Pulmonary artery endothelial cell (primary cell): Measurements from ENCODE around the gene MPZL2. TPM values are rescaled to one million over a fixed set of nuclear protein-coding genes. Genes with fewer than 3 reads are reported as not detected.

ENCODE experiments used
- DNase-seq: peaks from one replicate; pipeline ENCODE4 v3.0.0-alpha.2; 2011; ENCODE audit warnings: low read depth, low spot score
- total RNA-seq: library from RNA; depleted of rRNA; stranded (reverse); fragments of >200 nt; gene quantifications from 2 replicates; pipeline ENCODE4 v1.2.3, GENCODE V29; 2014

The MPZL2 gene
- total RNA-seq, 1 donor from 2014 or later = 116 TPM

DNA sequence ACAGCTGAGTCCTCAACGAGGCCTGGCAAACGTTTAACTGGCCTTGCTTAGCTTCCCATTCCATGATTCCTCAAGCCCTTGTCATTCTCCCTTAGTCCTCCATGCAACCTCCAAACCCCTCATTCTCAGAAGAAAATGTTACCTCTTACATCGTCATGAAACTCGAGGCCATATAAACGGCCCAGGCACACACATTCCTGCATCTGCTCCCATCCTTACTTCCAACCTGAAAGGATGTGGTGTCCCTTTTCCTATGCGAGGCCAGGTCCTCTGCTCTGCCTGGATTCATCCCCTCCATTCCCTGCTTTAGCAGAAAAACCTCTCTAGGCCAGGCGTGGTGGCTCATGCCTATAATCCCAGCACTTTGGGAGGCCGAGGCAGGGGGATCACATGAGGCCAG is 20.9 kb downstream of the MPZL2 start:
- no peak for DNase-seq

DNA sequence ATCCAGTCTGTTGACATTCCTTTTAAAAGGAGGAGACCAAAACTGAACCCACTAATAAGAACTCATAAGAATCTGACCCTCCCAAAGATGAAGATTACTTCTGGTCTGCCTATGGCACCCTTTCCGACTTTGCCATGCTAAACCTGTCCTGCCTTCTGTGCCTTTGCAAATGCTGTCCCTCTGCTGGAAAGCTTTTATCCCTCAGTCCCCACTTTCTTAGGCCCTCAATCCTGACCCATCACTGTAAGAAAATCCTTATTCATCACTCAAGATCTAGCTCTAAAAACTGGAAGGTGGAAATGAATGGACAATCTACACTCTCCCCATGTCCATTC is 22.4 kb downstream of the MPZL2 start:
- no peak for DNase-seq

DNA sequence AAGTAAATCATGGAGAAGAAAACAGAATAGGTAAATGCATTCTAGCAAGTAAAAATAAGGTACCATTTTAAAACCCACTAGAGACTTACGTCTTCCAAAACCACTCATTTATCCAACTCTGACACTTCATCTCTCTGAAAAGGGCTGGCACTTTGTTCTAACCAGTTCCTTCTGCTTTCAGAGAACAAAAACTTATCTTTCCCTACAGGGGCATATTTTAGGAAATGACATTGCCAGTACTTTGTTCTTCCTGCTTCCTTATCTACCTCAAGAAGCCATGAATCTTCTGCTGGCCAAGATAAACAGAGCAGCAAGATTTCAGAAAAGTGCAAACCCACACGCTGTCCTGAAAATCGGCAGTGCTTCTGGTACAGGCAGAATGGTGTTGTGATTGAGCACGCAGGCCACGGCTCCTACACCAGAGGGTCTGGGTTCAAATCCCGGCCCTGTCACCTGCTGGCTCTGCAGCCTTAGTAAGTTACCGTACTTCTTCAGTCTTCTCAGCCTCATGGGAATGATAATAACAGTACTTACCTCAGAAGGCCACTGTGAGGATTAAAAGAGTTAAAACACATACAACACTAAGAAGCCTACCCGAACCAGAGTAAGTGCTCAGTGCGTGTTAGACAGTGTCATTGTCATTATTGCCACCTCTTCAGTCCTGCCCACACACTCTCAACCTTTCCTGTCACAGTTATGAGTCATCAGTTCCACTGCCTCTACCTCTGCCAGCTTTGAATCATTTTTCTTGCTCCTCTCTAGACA is 22.9 kb downstream of the MPZL2 start:
- DNase-seq = peak; percentile 85

DNA sequence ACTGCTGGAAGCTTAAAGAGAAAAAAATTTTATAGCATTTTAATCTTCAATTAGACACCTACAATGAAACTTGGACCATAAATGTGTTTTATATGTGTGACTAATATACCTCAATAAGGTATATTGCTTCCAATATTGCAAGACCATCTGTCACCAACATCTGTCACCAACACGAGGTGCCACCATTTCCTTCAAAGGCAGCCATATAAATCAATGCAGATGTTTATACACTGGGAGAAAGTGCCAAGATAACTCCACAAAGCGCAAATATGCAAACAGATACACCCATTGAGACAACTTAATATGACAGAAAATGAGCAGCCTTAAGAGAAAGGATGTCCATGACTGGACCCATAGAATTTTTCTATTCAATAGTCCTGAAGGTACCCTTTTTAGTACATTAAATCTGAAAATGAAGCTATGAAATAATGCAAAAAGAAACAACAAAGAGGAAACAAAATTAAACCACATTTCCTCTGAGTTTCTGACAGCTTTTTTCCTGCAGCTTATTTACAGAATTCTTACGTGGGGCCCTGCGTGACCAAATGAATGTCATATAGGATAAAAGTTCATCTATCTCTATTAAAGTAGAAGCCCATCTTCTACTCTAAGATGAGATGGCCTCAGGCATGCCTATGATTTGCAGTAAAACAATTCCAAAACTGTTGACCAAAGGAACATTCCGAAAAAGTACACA is 24.4 kb downstream of the MPZL2 start:
- DNase-seq = no peak

DNA sequence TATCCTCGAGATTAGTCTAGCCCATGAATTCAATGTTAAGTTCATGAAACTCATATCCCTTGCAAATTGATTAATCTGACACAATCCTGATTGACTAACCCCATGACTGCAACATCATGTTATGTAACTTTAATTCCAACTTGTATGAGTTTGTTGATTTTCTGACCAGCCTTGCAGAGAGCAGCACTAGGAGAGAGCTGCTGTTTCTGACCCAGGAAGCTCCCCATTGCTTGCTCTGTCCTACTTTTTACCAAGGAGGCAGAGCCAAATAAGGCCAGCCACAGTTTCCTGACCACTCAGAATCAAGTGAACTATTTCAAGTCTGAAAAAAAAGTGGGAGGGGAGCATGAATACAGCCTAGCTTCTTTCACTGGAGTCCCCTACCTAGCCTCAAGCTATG is 25.2 kb downstream of the MPZL2 start:
- no peak for DNase-seq

DNA sequence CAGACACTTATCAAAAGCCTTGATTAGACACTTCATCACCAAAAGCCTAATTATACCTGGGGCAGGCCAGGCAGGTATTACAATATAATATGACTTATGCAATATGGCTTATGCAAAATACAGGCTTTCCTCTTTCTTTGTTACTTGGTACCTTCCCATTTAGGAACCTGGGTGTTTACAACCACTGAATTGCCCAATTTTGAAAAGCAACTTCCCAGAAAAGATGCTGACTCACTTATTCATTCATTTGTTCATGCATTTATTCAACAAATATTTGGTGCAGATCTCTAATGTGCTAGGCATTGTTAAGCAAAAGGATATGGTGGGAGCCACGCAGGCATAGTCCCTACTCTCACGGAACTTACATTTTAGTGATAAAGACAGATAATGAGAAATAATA is 25.7 kb downstream of the MPZL2 start:
- DNase-seq = no peak

DNA sequence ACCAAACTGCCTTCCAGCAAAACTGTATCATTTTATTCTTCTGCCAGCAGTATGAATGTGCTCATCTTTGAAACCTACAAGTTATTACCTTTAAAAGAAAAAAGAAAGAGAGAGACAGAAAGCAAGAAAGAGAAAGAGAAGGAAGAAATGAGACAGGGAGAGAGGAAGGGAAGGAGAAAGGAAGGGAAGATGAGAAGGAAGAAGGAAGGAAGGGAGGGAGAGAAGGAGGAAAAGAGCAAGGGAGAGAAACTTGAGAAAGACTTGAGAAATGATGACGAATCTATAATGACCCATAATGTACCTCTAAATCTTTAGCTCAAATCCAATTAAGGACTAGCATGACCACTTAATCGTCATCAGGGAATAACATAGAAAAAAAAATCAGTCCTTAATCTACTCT is 27.9 kb downstream of the MPZL2 start:
- DNase-seq = no peak

DNA sequence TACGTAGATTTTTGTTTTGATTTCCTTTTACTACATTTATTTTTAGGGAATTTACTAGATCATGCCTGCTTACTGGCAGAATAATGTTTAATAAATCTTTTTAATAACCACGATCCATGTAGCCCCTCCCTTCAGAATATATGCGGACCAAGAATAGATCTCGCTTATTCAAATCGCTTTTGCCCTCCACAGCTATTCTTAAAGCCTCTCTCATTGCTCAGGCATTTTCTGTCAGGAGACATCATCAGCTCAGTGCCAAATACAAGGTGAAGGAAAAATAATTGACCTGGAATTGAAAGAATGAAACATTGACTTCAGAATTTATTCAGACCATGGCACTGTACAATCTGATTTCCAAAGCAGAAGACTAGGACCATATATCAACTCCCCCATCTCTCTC is 29.3 kb downstream of the MPZL2 start:
- DNase-seq = no peak

DNA sequence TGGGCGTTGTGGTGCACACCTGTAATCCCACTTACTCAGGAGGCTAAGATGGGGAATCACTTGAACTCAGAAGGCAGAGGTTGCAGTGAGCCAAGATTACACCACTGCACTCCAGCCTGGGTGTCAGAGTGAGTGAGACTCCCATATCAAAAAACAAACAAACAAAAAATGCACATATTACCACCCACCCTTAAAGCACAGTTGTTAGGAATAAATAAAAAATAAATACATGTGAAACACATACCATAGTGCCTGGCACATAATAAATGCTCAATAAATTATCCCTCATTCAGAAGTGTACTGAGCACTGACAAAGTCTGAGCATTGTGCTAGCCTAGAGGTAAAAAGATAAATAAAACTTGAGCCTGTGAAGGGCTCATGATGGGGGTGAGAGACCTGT is 30.2 kb downstream of the MPZL2 start:
- no peak for DNase-seq

DNA sequence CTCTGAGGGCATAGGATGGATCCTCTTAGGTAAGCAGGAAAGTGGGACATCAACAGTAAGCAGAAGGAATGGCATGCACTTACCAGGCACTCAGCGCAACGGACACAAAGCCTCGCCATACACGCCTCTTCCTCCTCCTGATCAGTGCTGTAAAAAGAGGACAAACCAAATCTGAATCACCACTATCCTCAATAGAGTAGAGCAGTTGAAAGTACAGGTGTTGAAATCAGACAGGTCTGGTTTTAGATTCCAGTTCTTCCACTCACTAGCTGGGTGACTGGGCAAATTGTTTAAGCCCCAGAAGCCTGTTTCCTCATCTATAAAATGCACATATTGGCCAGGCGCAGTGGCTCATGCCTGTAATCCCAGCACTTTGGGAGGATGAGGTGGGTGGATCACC is 30.7 kb downstream of the MPZL2 start:
- DNase-seq = no peak

DNA sequence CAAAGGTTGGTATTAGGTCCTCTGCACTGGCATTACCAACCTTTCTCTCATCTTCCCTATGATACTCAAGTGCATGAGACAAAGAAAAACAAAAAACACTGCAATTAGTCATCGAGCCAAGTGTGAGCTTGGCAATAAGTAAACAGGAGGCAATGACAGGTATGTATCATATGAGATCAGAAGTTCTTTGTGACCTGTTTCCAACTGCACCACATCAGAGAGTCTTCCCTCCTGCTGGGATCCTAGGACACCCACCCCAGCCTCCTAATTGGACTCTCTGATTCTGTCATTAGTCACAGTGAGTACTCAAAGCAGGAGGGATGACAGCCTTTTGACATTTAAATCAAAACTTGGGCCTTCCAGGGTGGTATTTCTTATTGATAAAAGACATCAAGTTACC is 31.4 kb downstream of the MPZL2 start:
- no peak for DNase-seq

DNA sequence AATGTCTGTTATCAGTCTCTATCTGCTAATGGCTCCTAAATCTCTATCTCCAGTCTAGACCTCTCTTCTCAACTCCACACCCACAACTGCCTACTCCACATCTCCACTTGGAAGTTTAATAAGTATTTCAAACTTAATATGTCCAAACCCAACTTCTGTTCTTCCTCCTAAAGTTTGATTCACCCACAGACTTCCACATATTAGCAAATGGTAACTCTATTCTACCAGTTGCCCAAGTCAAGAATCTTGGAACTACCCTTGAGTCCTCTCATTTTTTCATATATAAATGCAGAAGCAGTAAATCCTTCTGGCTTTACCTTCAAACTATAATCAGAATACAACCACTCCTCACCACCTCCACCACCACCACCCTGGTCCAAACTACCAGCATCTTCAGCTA is 32.6 kb downstream of the MPZL2 start:
- no peak for DNase-seq

DNA sequence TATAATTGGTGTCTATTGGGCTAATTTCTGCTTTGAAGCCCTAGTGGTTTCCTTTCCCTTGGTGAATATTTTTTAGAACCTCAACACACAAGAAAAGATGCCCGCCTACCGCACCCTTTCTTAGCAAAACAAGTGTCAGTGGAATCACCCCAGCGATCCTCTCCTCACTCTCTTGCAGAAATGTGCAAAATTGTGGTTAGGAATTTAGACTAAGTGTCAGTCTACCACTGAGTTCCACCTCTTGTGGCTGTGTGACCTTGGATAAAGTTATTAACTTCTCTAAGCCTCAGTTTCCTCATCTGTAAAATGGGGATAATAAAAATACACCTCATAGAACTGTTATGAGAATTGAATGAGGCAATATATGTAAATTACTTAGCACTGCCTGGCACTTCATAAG is 34.0 kb downstream of the MPZL2 start:
- DNase-seq = no peak

DNA sequence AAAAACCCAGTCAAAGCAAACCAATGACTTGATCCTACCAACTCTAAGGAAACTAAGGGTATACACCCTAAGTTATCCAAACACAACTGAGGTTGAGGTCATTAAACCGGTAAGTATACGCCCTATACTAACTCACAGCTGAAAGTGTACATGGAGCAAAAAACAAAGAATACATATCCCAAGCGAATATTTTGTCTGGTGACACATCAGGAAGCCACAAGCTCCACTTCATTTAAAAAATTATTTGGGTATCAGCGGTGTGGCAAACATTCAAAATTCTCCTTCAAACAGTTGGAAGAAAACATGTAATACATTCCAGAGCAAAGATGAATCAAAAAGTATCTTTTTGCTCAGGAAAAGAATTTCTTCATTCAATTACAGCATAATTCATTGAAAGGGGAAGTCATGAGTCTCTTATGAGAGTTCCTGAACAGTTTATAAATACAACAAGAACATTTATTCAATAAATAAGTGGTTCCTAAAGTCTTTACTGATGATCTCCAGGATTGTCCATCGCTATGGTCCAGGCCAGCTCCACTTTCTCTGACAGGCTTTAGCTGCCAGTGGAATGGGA is 34.7 kb downstream of the MPZL2 start:
- no peak for DNase-seq

DNA sequence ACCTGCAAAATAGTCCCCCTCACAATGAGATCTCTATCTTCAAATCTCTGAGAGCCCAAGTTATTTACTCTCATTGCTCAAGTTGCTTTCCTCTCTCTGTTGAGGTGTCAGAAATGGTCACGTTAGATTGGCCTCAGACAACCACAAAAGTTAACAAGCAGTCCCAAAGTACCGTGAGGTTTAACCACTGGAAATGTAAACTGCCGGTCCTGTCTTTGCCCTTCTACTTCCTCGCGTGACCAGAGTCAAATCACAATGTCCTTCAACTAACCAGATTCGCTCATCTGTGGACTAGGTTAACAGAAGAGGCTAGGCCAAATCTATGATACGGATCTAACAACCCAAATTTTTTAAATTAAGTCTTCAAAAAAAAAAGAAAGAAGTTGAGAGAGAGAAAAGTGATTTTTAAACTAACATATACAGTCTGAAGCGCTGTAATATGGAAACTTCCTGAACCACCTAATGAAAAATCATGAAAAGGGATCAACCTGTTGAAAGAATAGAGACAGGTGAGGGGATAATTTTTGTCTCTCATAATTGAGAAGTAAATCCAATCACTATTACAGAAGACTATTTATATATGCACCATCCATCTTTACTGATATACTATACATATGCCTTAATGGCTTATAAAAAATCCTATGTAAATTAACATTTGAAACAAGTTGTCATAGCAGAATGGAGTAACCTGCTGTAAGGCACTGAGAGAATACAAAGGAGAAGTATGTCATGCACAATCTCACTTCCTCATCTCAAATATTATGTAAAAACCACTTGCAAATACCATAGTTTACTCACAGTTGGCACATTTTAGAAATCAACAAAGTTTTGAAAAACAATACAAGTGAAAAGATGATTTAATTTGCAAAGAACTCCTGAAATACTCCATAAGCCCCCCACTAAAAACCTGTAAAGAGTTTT is 36.0 kb downstream of the MPZL2 start:
- no peak for DNase-seq

DNA sequence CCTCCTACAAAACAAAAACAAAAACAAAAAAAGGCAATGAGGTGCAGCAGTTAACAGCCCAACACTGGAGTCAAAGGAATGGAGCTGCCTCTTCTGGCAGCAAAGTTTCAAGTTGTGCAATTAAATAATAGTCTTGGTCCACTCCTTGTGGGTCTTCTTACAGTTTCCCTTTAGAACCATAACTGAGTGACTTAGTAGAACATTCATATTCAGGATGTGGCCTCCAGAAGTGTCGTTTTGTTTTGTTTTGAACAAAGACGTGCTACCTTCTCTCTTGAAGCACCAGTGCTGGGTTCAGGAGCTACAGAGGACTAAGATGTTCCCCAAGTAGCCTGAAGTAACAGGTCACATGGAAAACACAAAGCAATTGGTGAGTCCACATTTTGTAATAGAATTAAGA is 37.3 kb downstream of the MPZL2 start:
- no peak for DNase-seq

DNA sequence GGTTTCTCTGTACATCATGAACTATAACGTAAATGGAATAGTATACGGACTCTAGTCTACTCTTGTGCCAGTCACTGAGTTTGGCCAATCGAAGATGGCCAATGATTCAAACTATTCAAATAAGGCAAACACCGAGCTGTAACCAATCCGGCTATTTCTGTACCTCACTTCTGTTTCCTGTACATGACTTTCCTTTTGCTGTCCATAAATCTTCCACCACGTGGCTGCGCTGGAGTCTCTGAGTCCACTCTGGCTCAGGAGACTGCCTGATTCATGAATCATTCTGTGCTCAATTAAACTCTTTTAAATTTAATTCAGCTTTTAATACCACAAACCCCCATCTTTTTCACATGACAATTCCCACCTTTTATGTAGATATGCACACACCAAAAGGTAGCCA is 37.8 kb downstream of the MPZL2 start:
- DNase-seq = no peak

DNA sequence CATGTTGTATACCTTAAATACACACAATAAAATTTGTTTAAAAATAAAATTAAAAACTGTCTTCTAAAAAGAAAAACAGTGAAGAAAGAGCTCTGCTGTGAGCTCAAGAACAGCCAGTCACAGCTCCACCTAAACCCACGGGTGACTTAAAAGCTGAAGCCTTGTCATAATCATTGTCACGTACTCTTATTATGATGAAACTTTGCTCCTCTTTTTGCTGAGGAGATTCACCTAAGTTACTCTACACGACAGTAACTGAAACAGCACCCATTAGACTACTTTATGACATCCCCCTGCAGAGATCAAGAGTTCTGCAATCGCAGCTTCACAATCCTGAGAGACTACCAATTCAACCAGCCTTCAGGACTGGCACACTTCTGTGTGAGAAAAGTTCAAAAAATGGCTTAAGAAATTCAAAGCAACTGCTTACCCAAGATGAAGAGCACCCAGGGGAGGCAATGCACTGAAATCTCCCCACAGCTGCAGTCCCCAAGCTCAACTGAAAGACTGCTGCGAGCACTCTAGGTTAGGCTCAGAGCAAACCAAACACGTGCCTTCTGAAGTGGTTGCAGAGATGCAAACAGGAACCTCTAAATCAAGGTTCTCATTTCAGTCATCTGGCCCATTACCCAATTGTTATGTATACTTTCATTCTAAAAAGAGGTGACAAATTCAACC is 39.4 kb downstream of the MPZL2 start, which contains the start of gene JAML:
Gene JAML (minus strand): TSS at position 501 of the 678 bp plus-strand sequence. CDS start 10,145 bp downstream, outside the sequence.
- no peak for DNase-seq

DNA sequence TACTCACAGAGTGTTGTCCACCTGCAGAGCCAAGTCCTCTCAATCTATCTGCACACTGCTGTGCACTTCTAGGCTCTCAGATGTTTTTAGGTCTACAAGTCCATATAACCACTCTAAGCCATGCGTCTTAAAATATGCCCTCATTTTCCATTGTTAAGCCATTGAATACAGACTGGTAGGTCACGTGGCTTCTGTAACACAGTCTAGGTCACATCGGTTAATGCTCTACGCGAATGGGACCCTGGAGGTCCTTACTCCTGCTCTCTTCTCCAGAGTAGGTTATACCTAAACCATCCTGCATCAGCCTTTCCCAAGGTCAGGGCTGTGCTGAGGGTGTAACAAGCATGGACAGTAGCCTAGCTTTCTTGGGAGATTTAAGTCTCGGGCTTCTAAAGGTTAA is 40.1 kb downstream of the MPZL2 start:
- no peak for DNase-seq

DNA sequence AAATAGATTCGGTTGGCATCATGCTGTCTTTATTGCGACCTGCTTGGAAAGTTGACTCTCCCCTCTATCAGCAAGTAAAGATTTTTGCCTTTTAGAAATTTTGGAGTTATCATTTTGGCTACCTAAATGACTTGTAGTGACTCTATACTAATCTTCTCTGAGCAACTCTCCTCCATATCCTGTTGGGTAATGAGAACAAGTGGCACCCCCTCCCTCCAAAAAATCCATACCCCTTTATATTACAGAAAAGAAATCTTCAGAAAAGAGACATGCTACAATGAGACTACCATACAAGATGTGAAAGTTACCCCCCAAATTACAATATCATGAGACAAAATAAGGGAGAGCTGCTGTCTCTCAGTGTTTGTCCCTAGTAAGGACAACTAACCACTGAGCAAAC is 40.5 kb downstream of the MPZL2 start:
- no peak for DNase-seq

DNA sequence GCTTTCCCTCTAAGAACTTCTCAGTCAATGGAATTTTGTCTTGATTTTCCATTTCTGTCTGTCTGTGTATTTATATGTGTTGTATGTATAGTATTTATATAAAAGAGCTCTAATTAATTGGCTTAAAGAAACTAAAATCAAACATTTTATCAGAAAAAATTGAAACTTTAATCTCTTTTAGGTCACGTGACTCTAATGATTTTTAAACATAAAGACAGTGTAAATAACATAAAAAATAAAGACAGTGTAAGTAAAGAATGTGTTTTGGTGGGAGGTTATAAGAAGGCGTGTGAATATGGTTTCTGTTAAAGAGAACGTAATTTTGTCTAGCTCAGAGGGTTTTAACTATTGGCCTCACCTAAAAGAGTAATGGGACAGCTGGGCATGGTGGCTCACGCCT is 41.7 kb downstream of the MPZL2 start:
- DNase-seq = no peak
